Mammary epithelial cell (primary cell): ENCODE measurements around the gene ADGRG7.

Source experiments
- CTCF ChIP-seq, 2 donors: IDR thresholded peaks in 1 of 2; conservative IDR thresholded peaks in 1 of 2; 2 replicates each; pipeline ENCODE4 v1.5.1; 2011 to 2012; ENCODE audit warnings: inconsistent platforms in 2 of 2, low read length in 2 of 2, mild to moderate bottlenecking in 2 of 2, control low read depth in 1 of 2, low read depth in 1 of 2; ENCODE audit not compliant: insufficient read depth in 1 of 2; ENCODE audit errors: extremely low read depth in 1 of 2
- EZH2 ChIP-seq: IDR thresholded peaks from 2 replicates; pipeline ENCODE4 v1.6.1; 2012; ENCODE audit warnings: low read length, inconsistent platforms, borderline replicate concordance

DNA sequence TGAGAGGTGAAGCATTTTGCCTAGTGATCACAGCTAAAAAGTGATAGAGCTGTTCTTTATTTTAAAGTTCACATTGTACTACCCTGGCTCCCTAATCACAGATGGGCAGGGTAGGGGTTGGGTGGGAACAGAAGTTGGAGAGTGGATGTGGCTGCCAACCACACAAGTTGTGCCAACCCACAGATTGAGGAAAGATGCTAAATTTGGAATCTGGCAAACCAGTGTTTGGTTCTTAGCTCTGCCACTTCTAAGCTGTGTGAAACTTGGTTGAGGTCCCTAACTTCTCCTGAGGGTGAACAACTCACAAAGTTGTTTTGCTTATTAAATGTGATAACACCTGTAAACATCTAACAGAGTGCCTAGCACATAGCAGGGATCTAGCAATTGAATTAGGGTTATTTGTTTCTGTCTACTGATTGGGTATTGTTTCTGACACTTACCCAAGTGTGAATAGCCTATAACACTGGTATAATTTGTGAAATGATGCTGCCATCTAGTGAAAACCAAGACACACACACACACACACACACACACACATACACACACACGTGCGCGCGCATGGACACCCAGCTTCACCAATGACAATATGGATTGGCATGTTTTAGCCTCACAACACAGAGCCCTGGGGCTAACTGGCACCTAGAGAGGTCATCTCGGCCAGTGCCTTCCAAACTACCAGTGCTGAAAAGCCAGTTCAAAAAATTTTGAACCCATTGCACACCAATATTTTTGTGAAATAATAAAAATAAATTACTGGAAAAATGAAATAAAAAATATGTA lies 25.3 kb downstream of the ADGRG7 start:
- TF ChIP-seq CTCF (conservative IDR thresholded peaks at IDR 0.05 in 1 of 2, IDR thresholded peaks at IDR 0.05 in 1 of 2; ENCODE audit: extremely low read depth in 1 of 2, insufficient read depth in 1 of 2, low read depth in 1 of 2, low read length in 2 of 2): peak; percentile 20 to 51
- no peak for TF ChIP-seq EZH2
